Osteoblast (primary cell): ENCODE data around the gene ELOF1. TPM values are rescaled to one million over a fixed set of nuclear protein-coding genes. Genes with fewer than 3 reads are reported as not detected.
"Not testable (repeated sequence)": the region's sequence is repeated elsewhere in the genome, so short reads cannot be mapped to it uniquely, and the experiment has no call there.

Source experiments
- DNase-seq: peaks from one replicate; pipeline ENCODE4 v3.0.0; 2011; ENCODE audit warnings: low spot score, mixed read lengths; ENCODE audit not compliant: insufficient read length; ENCODE audit errors: missing footprints
- H2AFZ ChIP-seq: 2 replicates; pipeline ENCODE4 v1.6.0; 2011; ENCODE audit warnings: mild to moderate bottlenecking, low read length
- H3K27ac ChIP-seq: 2 replicates; pipeline ENCODE4 v1.5.1; 2011; ENCODE audit warnings: mild to moderate bottlenecking, low read depth, low read length, moderate library complexity
- H3K27me3 ChIP-seq: 2 replicates; pipeline ENCODE4 v1.6.0; 2012; ENCODE audit warnings: mild to moderate bottlenecking, control low read depth, inconsistent platforms, low read length, moderate library complexity; ENCODE audit not compliant: insufficient read depth
- H3K36me3 ChIP-seq: 2 replicates; pipeline ENCODE4 v1.5.1; 2011; ENCODE audit warnings: mild to moderate bottlenecking, low read length, control low read depth, moderate library complexity; ENCODE audit not compliant: insufficient read depth
- H3K4me1 ChIP-seq: 2 replicates; pipeline ENCODE4 v1.5.1; 2011; ENCODE audit warnings: mild to moderate bottlenecking, low read length, control low read depth, moderate library complexity; ENCODE audit not compliant: insufficient read depth
- H3K4me2 ChIP-seq: 2 replicates; pipeline ENCODE4 v1.6.0; 2011; ENCODE audit warnings: mild to moderate bottlenecking, low read length; ENCODE audit not compliant: insufficient read depth
- H3K4me3 ChIP-seq: fragments of 200-600 bp; sonication (generic); 3 replicates; pipeline ENCODE4 v1.5.1; 2012; ENCODE audit warnings: mild to moderate bottlenecking, low read length, inconsistent platforms; ENCODE audit not compliant: insufficient read depth
- H3K79me2 ChIP-seq: 2 replicates; pipeline ENCODE4 v1.6.0; 2012; ENCODE audit warnings: mild to moderate bottlenecking, low read length, control low read depth, inconsistent platforms; ENCODE audit not compliant: insufficient read depth
- H3K9me3 ChIP-seq: 2 replicates; pipeline ENCODE4 v1.5.1; 2011; ENCODE audit warnings: low read depth, low read length, control low read depth
- H4K20me1 ChIP-seq: 2 replicates; pipeline ENCODE4 v1.6.0; 2012; ENCODE audit warnings: mild to moderate bottlenecking, low read length, control low read depth; ENCODE audit not compliant: insufficient read depth
- CTCF ChIP-seq: IDR thresholded peaks from 2 replicates; pipeline ENCODE4 v1.5.1; 2011; ENCODE audit warnings: mild to moderate bottlenecking, low read depth, low read length, moderate library complexity; ENCODE audit errors: extremely low read depth
- total RNA-seq: library from RNA; depleted of rRNA; stranded (reverse); fragments of >200 nt; gene quantifications from 2 replicates; pipeline ENCODE4 v1.2.3, GENCODE V29; 2012

ELOF1 gene
- 31.2 and 42.0 TPM in 2 replicates for total RNA-seq

- DNase-seq, result peak; percentile 99
- H4K20me1 ChIP-seq, result peaks cover 34% of the 10 kb centered on the region
- H3K27me3 ChIP-seq, result no peaks in the 10 kb centered on the region
- peaks cover 41% of the 10 kb centered on the region for H3K79me2 ChIP-seq
- peak within 1 kb of the TSS; percentile 99 for H3K4me2 ChIP-seq
- H3K9me3 ChIP-seq, result no peaks in the 10 kb centered on the region
- peaks cover 21% of the 10 kb centered on the region for H3K4me1 ChIP-seq
- peak within 1 kb of the TSS; percentile 99 for H3K4me3 ChIP-seq
- H3K36me3 ChIP-seq, result peaks cover 5% of the 10 kb centered on the region
- peak within 1 kb of the TSS; percentile 74 for H3K27ac ChIP-seq
- no peak for TF ChIP-seq CTCF
- peak within 1 kb of the TSS; percentile 99 for H2AFZ ChIP-seq
These were observed at the start of gene ELOF1 for GRCh38 chr19:11558881-11559828. Gene ELOF1 (minus strand): TSS chr19:11559230. CDS start chr19:11554347, 4,883 bp downstream.

GRCh38 chr19:11606484-11606883, 47.5 kb upstream of the ELOF1 start:
- no peak for TF ChIP-seq CTCF
- H3K4me1 ChIP-seq, result no peaks in the 10 kb centered on the region
- peaks cover 36% of the 10 kb centered on the region for H3K36me3 ChIP-seq
- no peaks in the 10 kb centered on the region for H3K27me3 ChIP-seq
- H4K20me1 ChIP-seq, result peaks cover 29% of the 10 kb centered on the region
- DNase-seq, result no peak
- H3K9me3 ChIP-seq, result no peaks in the 10 kb centered on the region
- no peak overlapping the region for H3K4me2 ChIP-seq
- H3K4me3 ChIP-seq, result no peak overlapping the region
- peaks cover 72% of the 10 kb centered on the region for H3K79me2 ChIP-seq
- H2AFZ ChIP-seq, result no peak overlapping the region
- H3K27ac ChIP-seq, result no peak overlapping the region

DNA sequence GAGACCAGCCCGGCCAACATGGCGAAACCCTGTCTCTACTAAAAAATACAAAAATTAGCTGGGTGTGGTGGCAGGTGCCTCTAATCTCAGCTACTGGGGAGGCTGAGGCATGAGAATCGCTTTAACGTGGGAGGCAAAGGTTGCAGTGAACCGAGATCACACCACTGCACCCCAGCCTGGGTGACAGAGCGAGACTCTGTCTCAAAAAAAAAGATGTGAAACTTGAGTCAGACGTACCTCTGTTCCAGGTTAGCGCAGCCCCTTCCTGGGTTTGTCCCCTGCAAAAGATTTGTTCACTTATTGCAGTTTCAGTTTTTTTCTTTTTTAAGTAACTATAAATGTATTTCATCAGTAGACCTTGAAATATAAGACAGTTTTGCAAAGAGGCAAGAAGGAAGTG, 40.7 kb upstream of the ELOF1 start:
- H3K9me3 ChIP-seq, DNase-seq, H3K4me1 ChIP-seq, H3K27me3 ChIP-seq, H3K4me3 ChIP-seq, H3K27ac ChIP-seq, H2AFZ ChIP-seq, H3K4me2 ChIP-seq: not testable (repeated sequence)
- peaks cover 25% of the 10 kb centered on the region for H3K36me3 ChIP-seq
- H3K79me2 ChIP-seq, result peaks cover 68% of the 10 kb centered on the region
- H4K20me1 ChIP-seq, result peaks cover 34% of the 10 kb centered on the region

- no peaks in the 10 kb centered on the region for H3K9me3 ChIP-seq
- peaks cover 15% of the 10 kb centered on the region for H3K36me3 ChIP-seq
- H3K4me3 ChIP-seq, result no peak overlapping the region
- no peak overlapping the region for H2AFZ ChIP-seq
- no peak overlapping the region for H3K27ac ChIP-seq
- no peaks in the 10 kb centered on the region for H3K27me3 ChIP-seq
- no peak for DNase-seq
- H4K20me1 ChIP-seq, result peaks cover 25% of the 10 kb centered on the region
- peak overlapping the region; percentile 87 for H3K4me2 ChIP-seq
- peaks cover 60% of the 10 kb centered on the region for H3K79me2 ChIP-seq
- H3K4me1 ChIP-seq, result peaks cover 8% of the 10 kb centered on the region
- TF ChIP-seq CTCF, result no peak
These were observed 39.7 kb upstream of the ELOF1 start for GRCh38 chr19:11598746-11599145.
